KOPT-K1 (cell line): Measurements from ENCODE around the gene ANAPC4.

ENCODE experiments used
- H3K27ac ChIP-seq: fragments of 200-600 bp; sonication (generic); 2 replicates; pipeline ENCODE4 v1.5.1; 2016; ENCODE audit warnings: antibody characterized with exemption, mild to moderate bottlenecking, low read depth, low read length; ENCODE audit not compliant: poor library complexity, severe bottlenecking
- H3K36me3 ChIP-seq: fragments of 200-600 bp; sonication (generic); 2 replicates; pipeline ENCODE4 v1.5.1; 2017; ENCODE audit warnings: antibody characterized with exemption, mild to moderate bottlenecking, low read length, moderate library complexity; ENCODE audit not compliant: insufficient read depth
- H3K9me3 ChIP-seq: fragments of 200-600 bp; sonication (generic); 2 replicates; pipeline ENCODE4 v1.5.1; 2017; ENCODE audit warnings: antibody characterized with exemption, low read length, mild to moderate bottlenecking; ENCODE audit not compliant: insufficient read depth, poor library complexity, severe bottlenecking

ANAPC4 gene

DNA sequence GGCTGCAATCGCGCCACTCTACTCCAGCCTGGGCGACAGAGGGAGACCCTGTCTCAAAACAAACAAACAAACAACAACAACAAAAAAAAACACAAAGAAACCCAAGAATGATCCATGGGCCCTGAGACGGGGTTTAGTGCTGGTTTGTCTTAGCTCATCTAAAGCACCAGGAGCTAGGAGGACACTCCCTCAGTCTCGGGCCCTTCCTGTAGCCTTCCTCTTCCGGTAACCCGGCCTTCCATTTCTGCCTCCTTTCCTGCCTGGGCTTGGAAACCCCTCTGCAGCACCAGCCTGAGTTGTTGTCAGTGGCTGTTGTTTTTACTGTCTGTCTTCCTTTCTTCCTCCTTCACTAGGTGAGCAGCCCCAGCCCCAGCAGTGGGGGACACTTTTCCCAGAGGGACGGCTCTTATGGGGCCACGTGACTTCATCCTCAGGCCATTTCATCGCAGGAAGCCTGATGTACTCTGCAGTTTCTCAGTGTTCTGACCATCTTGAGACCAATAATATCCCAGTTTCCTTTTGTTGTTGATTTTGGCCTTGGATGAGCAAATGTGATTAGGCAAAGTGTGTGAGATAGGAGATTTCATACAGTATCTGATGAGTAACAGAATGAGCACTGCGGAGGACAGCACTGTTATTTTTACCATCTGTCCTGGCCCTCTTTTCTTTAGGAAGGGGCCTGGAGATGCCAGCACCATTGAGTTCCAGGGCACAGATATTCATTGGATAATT is 90.1 kb downstream of the ANAPC4 start:
- no peak overlapping the region for H3K27ac ChIP-seq
- H3K36me3 ChIP-seq: no peaks in the 10 kb centered on the region
- no peaks in the 10 kb centered on the region for H3K9me3 ChIP-seq

DNA sequence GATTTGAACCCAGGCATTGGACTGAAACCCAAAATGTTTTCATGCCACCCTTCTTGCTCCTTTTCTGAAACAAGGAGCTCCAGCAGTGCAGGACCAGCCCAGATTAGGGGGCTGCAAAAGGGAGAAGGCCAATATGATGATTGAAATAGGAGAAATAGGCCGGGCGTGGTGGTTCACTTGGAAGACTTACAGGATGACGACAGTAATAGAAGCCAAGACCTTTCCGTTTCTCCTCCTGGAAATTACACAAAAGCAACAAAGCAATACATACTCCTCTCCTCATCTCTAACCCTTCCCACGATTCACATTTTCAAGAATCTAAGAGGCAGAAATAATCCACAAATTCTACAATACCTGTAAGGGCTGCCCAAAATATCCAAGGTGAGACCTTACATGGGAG is 90.8 kb downstream of the ANAPC4 start:
- H3K9me3 ChIP-seq: no peaks in the 10 kb centered on the region
- H3K36me3 ChIP-seq: no peaks in the 10 kb centered on the region
- H3K27ac ChIP-seq: no peak overlapping the region
